K562 (cell line): ENCODE results near the gene YPEL3. TPM values are rescaled to one million over a fixed set of nuclear protein-coding genes. Genes with fewer than 3 reads are reported as not detected.

Experiments
- ARHGAP35 ChIP-seq: fragments of 450-650 bp; IDR thresholded peaks from 2 replicates; pipeline ENCODE4 v1.6.1; 2018; ENCODE audit not compliant: partially characterized antibody
- DDX20 ChIP-seq: fragments of 450-650 bp; IDR thresholded peaks from 2 replicates; pipeline ENCODE4 v1.6.1; 2016; ENCODE audit warnings: missing genetic modification characterization, low read depth, mild to moderate bottlenecking, missing compliant biosample characterization, moderate library complexity
- KDM5B ChIP-seq: fragments of 200-600 bp; sonication (generic); IDR thresholded peaks from 2 replicates; pipeline ENCODE4 v1.6.1; 2012; ENCODE audit warnings: low read depth, mild to moderate bottlenecking, moderate library complexity, low read length, control low read depth, inconsistent platforms; ENCODE audit not compliant: insufficient replicate concordance
- KLF10 ChIP-seq: fragments of 250-450 bp; sonication (Bioruptor Pico); IDR thresholded peaks from 2 replicates; pipeline ENCODE4 v1.6.1; 2021; ENCODE audit warnings: matching md5 sums
- MCM3 ChIP-seq: fragments of 450-650 bp; IDR thresholded peaks from 2 replicates; pipeline ENCODE4 v1.6.1; 2016
- NFIX ChIP-seq: fragments of 250-450 bp; sonication (Bioruptor Pico); IDR thresholded peaks from 2 replicates; pipeline ENCODE4 v1.4.0; 2020; ENCODE audit warnings: low read depth, mild to moderate bottlenecking, moderate library complexity
- NONO ChIP-seq, 2 experiments: fragments of 200-400 bp in 1 of 2; fragments of 450-650 bp in 1 of 2; formaldehyde crosslinking in 1 of 2; IDR thresholded peaks; 2 replicates each; pipeline ENCODE4 v1.6.1; 2017; ENCODE audit warnings: low read depth in 2 of 2, mild to moderate bottlenecking in 2 of 2, moderate library complexity in 2 of 2, low read length in 1 of 2
- TAL1 ChIP-seq: fragments of 450-650 bp; IDR thresholded peaks from 2 replicates; pipeline ENCODE4 v1.6.1; 2016; ENCODE audit warnings: mild to moderate bottlenecking
- ZKSCAN8 ChIP-seq: fragments of 200-800 bp; sonication (Bioruptor generic); IDR thresholded peaks from 2 replicates; pipeline ENCODE4 v1.6.1; 2016; ENCODE audit warnings: missing genetic modification characterization, missing compliant biosample characterization
- ZNF217 ChIP-seq: sonication (generic); formaldehyde crosslinking; IDR thresholded peaks from 2 replicates; pipeline ENCODE4 v1.8.0; 2022; ENCODE audit warnings: mild to moderate bottlenecking, missing genetic modification reagents
- ZNF263 ChIP-seq: sonication (generic); formaldehyde crosslinking; IDR thresholded peaks from 2 replicates; pipeline ENCODE4 v1.8.0; 2022; ENCODE audit warnings: mild to moderate bottlenecking, missing genetic modification reagents, borderline replicate concordance
- polyA plus RNA-seq, 8 experiments: library from polyadenylated mRNA; depleted of rRNA in 4 of 8; stranded (reverse) in 5 of 8; unstranded in 3 of 8; fragments of >200 nt; fragmentation: Nextera tagmentation in 2 of 8; fragmentation: Illumina TruSeq in 1 of 8; extraction: Ambion mirVana in 2 of 8; extraction: Trizol in 1 of 8; gene quantifications; 2 replicates each; pipeline versions ENCODE4 v1.2.1 to v1.2.3, GENCODE V29; 2011 to 2014; ENCODE audit warnings: inconsistent platforms in 1 of 8, missing spikeins in 1 of 8
- total RNA-seq, 7 experiments: library from RNA; depleted of rRNA in 6 of 7; stranded (reverse); fragments of >200 nt in 6 of 7; fragmentation: Illumina TruSeq in 2 of 7; extraction: Trizol in 2 of 7; gene quantifications; 2 replicates each; pipeline versions ENCODE4 v1.2.1 to v1.2.3, GENCODE V29; 2011 to 2021; ENCODE audit warnings: low replicate concordance in 1 of 7
- TF ChIP-seq, protein P1 (sequence below): sonication (generic); formaldehyde crosslinking; IDR thresholded peaks from 2 replicates; pipeline ENCODE4 v1.8.1; 2023; ENCODE audit warnings: mild to moderate bottlenecking, missing genetic modification reagents
- TF ChIP-seq, protein P2 (sequence below): fragments of 450-650 bp; IDR thresholded peaks from 2 replicates; pipeline ENCODE4 v1.6.1; 2016
- TF ChIP-seq, protein P3 (sequence below): fragments of 450-650 bp; formaldehyde crosslinking; IDR thresholded peaks from 2 replicates; pipeline ENCODE4 v1.4.0; 2020; ENCODE audit warnings: mild to moderate bottlenecking, moderate library complexity
- TF ChIP-seq, protein P4 (sequence below), 3 experiments: fragments of 200-800 bp in 1 of 3; sonication (Bioruptor generic) in 1 of 3; sonication (generic) in 1 of 3; formaldehyde crosslinking in 1 of 3; IDR thresholded peaks; 2 replicates each; pipeline versions ENCODE4 v1.6.1 to v1.8.0; 2016 to 2022; ENCODE audit warnings: mild to moderate bottlenecking in 2 of 3, missing compliant biosample characterization in 2 of 3, missing genetic modification characterization in 2 of 3, missing genetic modification reagents in 1 of 3
- TF ChIP-seq, protein P5 (sequence below): fragments of 150-350 bp; conservative IDR thresholded peaks from 2 replicates; pipeline ENCODE4 v1.6.1; 2014; ENCODE audit warnings: low read length
- TF ChIP-seq, protein P6 (sequence below): fragments of 250-450 bp; sonication (Bioruptor Pico); IDR thresholded peaks from 2 replicates; pipeline ENCODE4 v1.4.0; 2020

YPEL3 gene
- total and polyA plus RNA-seq, 9 of the 15 experiments (the other 6 are each of a cell fraction or from before 2014, with no cell fraction given), result 0.41 to 15.0 (median 2.9) TPM

DNA sequence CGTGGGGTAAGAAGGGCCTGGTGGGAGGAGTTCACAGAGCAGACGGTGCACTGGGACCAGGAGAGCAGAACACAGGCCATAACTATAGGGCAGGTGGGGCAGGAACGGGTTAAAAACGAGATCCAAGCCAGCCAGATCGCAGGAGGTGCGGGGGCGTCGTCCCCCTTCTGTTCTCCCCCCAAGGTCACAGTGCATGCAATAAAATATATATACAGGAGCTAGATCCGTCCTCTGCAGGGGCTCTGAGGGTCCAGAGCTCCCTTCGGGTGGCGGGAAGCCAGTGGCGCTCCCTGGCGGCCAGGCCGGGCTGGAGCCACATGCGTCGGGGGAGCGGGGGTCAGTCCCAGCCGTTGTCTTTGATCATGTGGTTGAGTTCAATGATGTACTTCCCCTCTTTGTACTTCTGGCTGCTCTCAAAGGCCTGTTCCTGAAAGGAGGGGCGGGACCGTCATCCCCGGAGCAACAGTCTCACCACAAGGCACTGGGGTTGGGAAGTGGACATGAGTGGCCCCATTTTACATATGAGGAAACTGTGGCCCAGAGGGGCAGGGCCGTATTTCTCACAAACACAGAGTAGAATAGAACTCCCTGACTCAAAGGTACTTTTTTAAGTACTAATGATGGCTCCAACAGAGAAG lies 3.5 kb downstream of the YPEL3 start (continued):
- no peak for TF ChIP-seq ZNF217
- no peak; the same call in 1 of the 2 replicates for TF ChIP-seq ZNF263 (CRISPR knock-in tag)
- TF ChIP-seq DDX20 (tag), result peak; percentile 91
- TF ChIP-seq KLF10, result peak; percentile 87; the same call in 1 of the 2 replicates
- TF ChIP-seq MCM3, result no peak
- TF ChIP-seq KDM5B, result peak; percentile 40
- TF ChIP-seq, protein P1, sequence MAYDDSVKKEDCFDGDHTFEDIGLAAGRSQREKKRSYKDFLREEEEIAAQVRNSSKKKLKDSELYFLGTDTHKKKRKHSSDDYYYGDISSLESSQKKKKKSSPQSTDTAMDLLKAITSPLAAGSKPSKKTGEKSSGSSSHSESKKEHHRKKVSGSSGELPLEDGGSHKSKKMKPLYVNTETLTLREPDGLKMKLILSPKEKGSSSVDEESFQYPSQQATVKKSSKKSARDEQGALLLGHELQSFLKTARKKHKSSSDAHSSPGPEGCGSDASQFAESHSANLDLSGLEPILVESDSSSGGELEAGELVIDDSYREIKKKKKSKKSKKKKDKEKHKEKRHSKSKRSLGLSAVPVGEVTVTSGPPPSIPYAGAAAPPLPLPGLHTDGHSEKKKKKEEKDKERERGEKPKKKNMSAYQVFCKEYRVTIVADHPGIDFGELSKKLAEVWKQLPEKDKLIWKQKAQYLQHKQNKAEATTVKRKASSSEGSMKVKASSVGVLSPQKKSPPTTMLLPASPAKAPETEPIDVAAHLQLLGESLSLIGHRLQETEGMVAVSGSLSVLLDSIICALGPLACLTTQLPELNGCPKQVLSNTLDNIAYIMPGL (CRISPR knock-in tag), result 0 out of 2 replicates have a peak, but pooled peaks have one; percentile 18
- TF ChIP-seq, protein P2, sequence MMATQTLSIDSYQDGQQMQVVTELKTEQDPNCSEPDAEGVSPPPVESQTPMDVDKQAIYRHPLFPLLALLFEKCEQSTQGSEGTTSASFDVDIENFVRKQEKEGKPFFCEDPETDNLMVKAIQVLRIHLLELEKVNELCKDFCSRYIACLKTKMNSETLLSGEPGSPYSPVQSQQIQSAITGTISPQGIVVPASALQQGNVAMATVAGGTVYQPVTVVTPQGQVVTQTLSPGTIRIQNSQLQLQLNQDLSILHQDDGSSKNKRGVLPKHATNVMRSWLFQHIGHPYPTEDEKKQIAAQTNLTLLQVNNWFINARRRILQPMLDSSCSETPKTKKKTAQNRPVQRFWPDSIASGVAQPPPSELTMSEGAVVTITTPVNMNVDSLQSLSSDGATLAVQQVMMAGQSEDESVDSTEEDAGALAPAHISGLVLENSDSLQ, result peak; percentile 28; the same call in 1 of the 2 replicates
- TF ChIP-seq, protein P3, sequence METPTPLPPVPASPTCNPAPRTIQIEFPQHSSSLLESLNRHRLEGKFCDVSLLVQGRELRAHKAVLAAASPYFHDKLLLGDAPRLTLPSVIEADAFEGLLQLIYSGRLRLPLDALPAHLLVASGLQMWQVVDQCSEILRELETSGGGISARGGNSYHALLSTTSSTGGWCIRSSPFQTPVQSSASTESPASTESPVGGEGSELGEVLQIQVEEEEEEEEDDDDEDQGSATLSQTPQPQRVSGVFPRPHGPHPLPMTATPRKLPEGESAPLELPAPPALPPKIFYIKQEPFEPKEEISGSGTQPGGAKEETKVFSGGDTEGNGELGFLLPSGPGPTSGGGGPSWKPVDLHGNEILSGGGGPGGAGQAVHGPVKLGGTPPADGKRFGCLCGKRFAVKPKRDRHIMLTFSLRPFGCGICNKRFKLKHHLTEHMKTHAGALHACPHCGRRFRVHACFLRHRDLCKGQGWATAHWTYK, result peak; percentile 95
- TF ChIP-seq, protein P4, sequence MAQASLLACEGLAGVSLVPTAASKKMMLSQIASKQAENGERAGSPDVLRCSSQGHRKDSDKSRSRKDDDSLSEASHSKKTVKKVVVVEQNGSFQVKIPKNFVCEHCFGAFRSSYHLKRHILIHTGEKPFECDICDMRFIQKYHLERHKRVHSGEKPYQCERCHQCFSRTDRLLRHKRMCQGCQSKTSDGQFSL (CRISPR knock-in tag; IDR thresholded peaks at IDR 0.05), result no peak
- TF ChIP-seq, protein P4 (tag; IDR thresholded peaks at IDR 0.05), result peak in 1 of 2 experiments; percentile 88; a peak in 1 of 4 replicates
- TF ChIP-seq TAL1, result no peak
- TF ChIP-seq NFIX (CRISPR knock-in tag), result peak; percentile 53; the same call in 1 of the 2 replicates
- TF ChIP-seq, protein P5, sequence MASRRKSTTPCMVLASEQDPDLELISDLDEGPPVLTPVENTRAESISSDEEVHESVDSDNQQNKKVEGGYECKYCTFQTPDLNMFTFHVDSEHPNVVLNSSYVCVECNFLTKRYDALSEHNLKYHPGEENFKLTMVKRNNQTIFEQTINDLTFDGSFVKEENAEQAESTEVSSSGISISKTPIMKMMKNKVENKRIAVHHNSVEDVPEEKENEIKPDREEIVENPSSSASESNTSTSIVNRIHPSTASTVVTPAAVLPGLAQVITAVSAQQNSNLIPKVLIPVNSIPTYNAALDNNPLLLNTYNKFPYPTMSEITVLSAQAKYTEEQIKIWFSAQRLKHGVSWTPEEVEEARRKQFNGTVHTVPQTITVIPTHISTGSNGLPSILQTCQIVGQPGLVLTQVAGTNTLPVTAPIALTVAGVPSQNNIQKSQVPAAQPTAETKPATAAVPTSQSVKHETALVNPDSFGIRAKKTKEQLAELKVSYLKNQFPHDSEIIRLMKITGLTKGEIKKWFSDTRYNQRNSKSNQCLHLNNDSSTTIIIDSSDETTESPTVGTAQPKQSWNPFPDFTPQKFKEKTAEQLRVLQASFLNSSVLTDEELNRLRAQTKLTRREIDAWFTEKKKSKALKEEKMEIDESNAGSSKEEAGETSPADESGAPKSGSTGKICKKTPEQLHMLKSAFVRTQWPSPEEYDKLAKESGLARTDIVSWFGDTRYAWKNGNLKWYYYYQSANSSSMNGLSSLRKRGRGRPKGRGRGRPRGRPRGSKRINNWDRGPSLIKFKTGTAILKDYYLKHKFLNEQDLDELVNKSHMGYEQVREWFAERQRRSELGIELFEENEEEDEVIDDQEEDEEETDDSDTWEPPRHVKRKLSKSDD, result no peak
- TF ChIP-seq NONO (IDR thresholded peaks at IDR 0.05; ENCODE audit: low read depth in 2 of 2, low read length in 1 of 2), result no peak
- peak; percentile 90 for TF ChIP-seq ZKSCAN8 (CRISPR knock-in tag)
- TF ChIP-seq, protein P6, sequence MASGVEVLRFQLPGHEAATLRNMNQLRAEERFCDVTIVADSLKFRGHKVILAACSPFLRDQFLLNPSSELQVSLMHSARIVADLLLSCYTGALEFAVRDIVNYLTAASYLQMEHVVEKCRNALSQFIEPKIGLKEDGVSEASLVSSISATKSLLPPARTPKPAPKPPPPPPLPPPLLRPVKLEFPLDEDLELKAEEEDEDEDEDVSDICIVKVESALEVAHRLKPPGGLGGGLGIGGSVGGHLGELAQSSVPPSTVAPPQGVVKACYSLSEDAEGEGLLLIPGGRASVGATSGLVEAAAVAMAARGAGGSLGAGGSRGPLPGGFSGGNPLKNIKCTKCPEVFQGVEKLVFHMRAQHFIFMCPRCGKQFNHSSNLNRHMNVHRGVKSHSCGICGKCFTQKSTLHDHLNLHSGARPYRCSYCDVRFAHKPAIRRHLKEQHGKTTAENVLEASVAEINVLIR (CRISPR knock-in tag), result peak; percentile 84
- TF ChIP-seq ARHGAP35, result no peak
